ENCODE results near the gene LRMDA. TPM values are rescaled to one million over a fixed set of nuclear protein-coding genes. Genes with fewer than 3 reads are reported as not detected.

The LRMDA gene
- total RNA-seq, 1 experiment from 2014 or later, result 20.3 TPM

DNA sequence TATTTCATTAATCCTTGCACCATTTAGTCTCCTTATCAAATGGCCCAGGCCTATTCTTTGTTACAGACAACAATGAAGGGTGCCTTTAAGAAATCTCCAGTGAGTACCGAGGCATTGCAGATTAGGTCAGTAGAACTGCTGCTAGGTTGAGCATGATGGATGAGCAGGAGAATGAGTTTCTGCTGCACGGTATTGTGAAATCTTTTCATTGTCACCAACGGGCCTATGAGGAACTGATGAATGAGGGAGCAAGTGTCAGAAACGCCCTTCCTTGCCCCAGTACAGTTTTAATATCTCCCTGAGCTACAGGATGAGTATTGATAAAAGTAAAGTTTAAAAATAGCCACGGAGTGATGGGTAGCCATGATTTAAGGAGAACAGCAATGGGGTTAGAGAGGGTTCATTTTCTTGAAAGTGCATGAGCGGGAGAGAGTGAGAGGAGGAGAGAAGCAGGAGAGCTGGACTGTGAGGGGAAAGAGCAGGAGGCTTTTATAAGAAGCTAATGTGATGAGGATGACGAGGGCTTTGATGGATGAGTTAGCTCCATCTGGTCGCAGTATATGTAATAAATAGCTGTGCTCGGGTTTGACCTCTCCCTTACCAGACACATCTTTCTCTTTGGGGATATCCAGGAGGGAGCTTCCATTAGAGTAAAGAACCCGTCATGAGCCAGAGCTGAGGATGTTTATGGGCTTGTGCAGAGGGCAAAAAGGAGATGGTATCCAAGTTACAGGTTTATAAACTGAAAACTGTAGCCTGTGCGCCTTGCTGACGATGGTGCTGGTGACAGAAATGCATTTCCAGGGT lies 526.1 kb downstream of the LRMDA start:
- no peak for DNase-seq (ENCODE audit: low read depth)
- in situ Hi-C loops (cut with HindIII; ENCODE audit: low pct_unique_long_range_greater_than_20kb, low sequenced_read_pairs), result no loop called here

GRCh38 chr10:75959209-75959608 lies 527.8 kb downstream of the LRMDA start:
- peak; percentile 30 for DNase-seq (ENCODE audit: low read depth)
- in situ Hi-C loops (cut with HindIII; ENCODE audit: low pct_unique_long_range_greater_than_20kb, low sequenced_read_pairs), result no loop called here

- in situ Hi-C loops (cut with HindIII; ENCODE audit: low pct_unique_long_range_greater_than_20kb, low sequenced_read_pairs), result no loop called here
- DNase-seq (ENCODE audit: low read depth), result no peak
Observed at GRCh38 chr10:75959912-75960311, 528.5 kb downstream of the LRMDA start.

GRCh38 chr10:75962395-75963061 lies 531.1 kb downstream of the LRMDA start:
- DNase-seq (ENCODE audit: low read depth), result no peak
- in situ Hi-C loops (cut with HindIII; ENCODE audit: low pct_unique_long_range_greater_than_20kb, low sequenced_read_pairs), result no loop called here

DNA sequence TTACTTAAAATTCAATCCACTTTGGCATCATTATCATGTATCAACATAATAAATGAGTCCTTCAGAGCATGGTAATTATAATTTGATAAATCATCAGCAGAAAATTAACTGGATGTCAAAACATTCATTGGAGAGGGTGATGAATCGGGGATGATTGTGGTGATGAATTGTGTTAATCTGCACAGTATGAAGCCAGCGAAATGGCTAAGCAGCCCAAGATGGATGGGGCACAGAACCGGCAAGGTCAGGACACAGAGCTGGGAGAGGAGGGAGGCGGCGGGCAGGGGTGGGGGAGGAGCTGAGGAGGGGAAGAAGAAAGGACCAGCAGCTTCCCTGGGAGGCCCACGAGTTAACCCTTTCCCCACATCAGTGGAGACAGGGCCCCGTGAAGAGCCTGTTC lies 536.1 kb downstream of the LRMDA start:
- in situ Hi-C loops (cut with HindIII; ENCODE audit: low pct_unique_long_range_greater_than_20kb, low sequenced_read_pairs), result no loop called here
- DNase-seq (ENCODE audit: low read depth), result no peak

- no peak for DNase-seq (ENCODE audit: low read depth)
- in situ Hi-C loops (cut with HindIII; ENCODE audit: low pct_unique_long_range_greater_than_20kb, low sequenced_read_pairs), result no loop called here
Observed at GRCh38 chr10:75969031-75969430, 537.6 kb downstream of the LRMDA start.

GRCh38 chr10:75971402-75972211 lies 540.2 kb downstream of the LRMDA start:
- no peak for DNase-seq (ENCODE audit: low read depth)
- in situ Hi-C loops (cut with HindIII; ENCODE audit: low pct_unique_long_range_greater_than_20kb, low sequenced_read_pairs), result no loop called here

DNA sequence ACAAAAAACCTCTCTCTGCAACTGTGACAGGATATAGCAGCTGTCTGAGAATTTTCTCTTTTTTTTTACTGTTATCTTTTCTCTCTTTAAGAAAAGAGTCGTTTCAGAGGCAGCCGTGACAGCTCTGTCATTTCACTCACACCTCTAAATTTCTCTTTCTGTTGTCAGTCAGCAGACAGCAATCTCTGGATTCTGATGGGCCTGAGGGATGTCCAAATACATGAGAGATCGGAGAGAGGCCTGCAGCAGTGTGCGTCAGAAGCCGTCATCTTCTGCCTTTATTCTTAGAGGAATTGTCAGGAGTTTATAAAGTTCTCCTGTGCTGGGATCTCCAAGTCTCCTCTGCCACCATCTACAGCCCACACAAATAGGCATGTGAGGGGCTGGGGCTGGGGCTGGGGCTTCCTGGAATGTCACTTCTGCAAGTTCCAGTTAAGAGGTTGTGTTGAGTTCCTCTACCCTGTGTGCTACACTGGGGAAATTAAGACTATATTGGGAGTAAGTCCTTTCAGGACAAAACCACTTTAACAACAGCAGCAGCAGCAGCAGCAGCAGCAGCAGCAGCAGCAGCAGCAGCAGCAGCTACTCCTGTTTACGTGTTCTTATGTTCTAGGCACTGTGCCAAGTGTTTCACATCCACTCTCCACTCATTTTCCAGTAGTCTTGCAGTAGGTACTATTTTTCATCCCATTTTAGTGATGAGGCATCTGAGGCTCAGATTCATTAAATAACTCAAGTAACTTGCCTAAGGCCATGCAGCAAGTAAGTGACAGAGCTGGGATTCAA lies 541.3 kb downstream of the LRMDA start:
- no peak for DNase-seq (ENCODE audit: low read depth)
- in situ Hi-C loops (cut with HindIII; ENCODE audit: low pct_unique_long_range_greater_than_20kb, low sequenced_read_pairs), result no loop called here

DNA sequence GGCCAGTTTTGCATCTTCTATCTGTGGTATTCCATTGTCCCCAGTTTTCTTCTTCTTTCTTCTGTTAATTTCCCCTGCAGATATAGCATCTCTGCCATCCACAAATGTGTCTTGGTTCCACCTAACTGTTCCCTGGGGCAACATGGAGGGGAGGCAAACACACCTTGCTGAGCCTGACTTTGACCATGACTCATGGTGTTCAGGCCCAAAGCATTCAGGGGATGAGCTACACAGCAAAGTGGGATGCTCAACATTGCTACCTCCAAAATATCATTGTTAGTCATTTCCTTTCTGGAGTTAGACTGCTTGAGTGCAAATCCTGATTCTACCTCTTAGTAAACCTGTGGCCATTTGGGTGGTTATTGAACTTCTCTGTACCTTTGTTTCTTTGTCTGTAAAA lies 542.7 kb downstream of the LRMDA start:
- in situ Hi-C loops (cut with HindIII; ENCODE audit: low pct_unique_long_range_greater_than_20kb, low sequenced_read_pairs), result no loop called here
- no peak for DNase-seq (ENCODE audit: low read depth)

GRCh38 chr10:75976681-75977080 lies 545.3 kb downstream of the LRMDA start:
- in situ Hi-C loops (cut with HindIII; ENCODE audit: low pct_unique_long_range_greater_than_20kb, low sequenced_read_pairs), result no loop called here
- DNase-seq (ENCODE audit: low read depth), result no peak

DNA sequence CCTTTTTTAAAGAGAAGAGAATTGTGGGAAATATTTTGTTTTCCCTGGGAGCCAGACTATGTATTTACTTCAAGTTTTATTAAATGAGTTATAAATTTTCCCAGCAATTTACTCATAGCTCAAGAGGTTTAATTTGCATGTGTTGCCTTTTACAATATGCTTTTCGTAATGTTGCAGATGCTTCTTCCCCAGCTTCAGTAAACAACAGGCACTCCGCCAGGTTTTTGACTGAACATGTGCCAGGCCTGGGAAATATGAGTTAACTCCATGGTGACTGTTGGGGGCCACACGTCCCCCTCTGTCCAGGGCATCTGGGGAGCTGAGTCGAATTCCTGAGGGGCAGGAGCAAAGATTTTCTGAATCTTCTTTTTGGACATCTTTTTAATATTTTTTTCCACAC lies 545.7 kb downstream of the LRMDA start:
- in situ Hi-C loops (cut with HindIII; ENCODE audit: low pct_unique_long_range_greater_than_20kb, low sequenced_read_pairs), result no loop called here
- DNase-seq (ENCODE audit: low read depth), result no peak

DNA sequence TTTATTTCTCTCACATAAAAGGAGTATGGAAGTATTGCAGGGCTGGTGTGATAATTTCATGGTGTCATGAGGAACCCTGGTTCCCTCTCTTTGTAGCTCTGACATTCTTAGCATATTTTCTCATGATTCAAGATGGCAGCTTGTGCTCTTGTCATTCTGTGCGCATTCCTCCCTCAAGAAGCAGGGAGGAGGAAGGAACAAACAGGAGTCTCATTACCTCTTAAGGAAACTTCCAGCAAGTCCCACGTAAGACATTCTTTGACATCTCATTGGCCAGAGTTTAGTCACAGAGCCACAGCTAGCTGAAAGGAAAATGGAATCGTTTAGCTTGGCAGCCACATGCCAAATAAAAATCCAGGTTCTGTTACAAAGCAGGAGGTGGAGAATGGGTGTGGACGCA lies 546.8 kb downstream of the LRMDA start:
- in situ Hi-C loops (cut with HindIII; ENCODE audit: low pct_unique_long_range_greater_than_20kb, low sequenced_read_pairs), result no loop called here
- DNase-seq (ENCODE audit: low read depth), result peak; percentile 34

DNA sequence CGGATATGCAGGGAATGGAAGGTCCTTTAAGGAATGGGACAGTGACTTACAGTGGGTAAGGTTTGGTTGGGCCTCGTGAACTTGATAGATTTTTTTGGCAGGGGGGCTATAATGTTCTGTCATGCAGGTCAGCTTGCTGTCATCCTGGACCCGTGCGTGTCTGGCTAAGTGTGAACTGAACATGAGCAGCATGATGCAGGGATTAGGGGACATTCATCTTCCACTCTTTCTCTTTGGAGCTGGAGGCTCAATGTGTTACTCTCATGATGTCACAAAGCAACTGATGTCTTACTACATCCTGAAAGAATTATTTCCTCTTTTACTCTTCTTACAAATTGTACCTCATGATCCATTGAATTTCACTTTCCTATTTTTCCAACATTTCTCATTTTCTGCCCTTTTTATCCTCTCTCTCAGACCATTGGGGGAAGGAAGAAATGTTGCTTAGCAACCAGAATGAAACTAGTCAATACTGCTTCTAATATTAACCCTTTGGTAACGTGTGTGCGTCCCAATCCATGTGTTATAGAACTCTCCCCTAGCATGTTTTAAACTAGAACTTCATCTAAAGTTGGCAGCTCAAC lies 549.1 kb downstream of the LRMDA start:
- no peak for DNase-seq (ENCODE audit: low read depth)
- in situ Hi-C loops (cut with HindIII; ENCODE audit: low pct_unique_long_range_greater_than_20kb, low sequenced_read_pairs), result no loop called here

- in situ Hi-C loops (cut with HindIII; ENCODE audit: low pct_unique_long_range_greater_than_20kb, low sequenced_read_pairs), result no loop called here
- DNase-seq (ENCODE audit: low read depth), result no peak
Observed at GRCh38 chr10:75982611-75983369, 551.4 kb downstream of the LRMDA start.

GRCh38 chr10:75984067-75984466 lies 552.6 kb downstream of the LRMDA start:
- DNase-seq (ENCODE audit: low read depth), result no peak

DNA sequence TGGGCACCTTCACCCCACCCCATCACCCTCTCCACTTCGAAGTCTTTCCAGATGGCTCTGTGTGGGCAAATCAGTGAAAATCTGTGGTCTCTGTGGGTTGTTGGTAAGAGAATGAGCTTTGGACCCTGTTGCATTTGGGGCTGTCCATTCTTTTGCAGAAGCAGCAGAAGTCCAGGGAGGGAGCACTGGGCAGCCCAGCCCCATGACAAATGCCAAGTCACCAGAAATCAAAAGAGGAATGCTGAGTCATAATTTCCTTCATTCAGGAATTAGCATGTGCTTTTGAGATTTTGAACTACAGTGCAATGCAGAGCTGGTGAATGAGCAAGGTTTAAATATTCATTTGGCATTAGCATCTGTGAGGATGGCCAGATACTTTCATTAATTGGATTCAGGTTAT lies 556.2 kb downstream of the LRMDA start:
- peak; percentile 31 for DNase-seq (ENCODE audit: low read depth)
- in situ Hi-C loops (cut with HindIII; ENCODE audit: low pct_unique_long_range_greater_than_20kb, low sequenced_read_pairs), result no loop called here

More at GRCh38 chr10:75984067-75984466, 552.6 kb downstream of the LRMDA start:
- in situ Hi-C loops (cut with HindIII; ENCODE audit: low pct_unique_long_range_greater_than_20kb, low sequenced_read_pairs), result no loop called here

DNA sequence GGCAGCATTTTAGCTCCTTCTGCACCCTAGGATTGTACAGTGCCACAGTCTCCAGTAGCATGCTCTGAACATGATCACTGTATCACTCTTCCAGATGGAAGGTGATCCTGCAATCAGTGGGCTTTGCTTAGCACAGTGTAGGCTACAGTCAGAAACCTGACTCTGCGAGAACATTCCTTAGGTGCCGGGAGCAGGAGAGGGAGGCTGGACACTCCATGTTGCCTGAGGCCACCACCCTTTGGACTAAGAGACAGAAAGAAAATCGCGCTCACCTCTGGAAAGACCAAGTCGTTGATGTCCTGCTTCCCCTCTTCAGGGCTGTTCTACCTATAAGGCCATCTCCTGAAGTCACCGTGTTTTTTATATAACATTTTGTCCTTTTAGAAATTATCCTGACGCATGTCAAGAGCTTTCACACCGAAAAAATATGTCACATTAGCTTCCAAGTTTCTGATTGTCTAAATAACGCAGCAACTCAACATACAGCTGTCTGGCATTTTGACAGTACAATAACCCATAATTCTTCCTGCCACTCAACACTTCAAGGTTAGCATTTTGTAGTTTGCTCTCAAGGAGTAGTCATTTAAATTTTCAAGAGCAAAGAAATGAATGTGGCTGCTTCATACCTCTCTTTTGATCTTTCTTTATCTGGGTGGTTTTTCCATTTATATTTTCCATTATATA lies 563.1 kb downstream of the LRMDA start:
- in situ Hi-C loops (cut with HindIII; ENCODE audit: low pct_unique_long_range_greater_than_20kb, low sequenced_read_pairs), result no loop called here
- no peak for DNase-seq (ENCODE audit: low read depth)
